Right lobe of liver (tissue), 4 donors: Measurements from ENCODE around the gene ZNG1F.
"Not testable (repeated sequence)": the region's sequence is repeated elsewhere in the genome, so short reads cannot be mapped to it uniquely, and the experiment has no call there.

ENCODE experiments used
- CTCF ChIP-seq, 4 donors: fragments of 200-600 bp in 3 of 4; fragments of 450-650 bp in 1 of 4; IDR thresholded peaks; one replicate each; pipeline versions ENCODE4 v1.5.1 to v1.8.0; 2016 to 2022; ENCODE audit warnings: antibody characterized with exemption in 4 of 4, mild to moderate bottlenecking in 2 of 4
- POLR2A ChIP-seq: fragments of 450-650 bp; IDR thresholded peaks from one replicate; pipeline ENCODE4 v1.6.1; 2017; ENCODE audit warnings: antibody characterized with exemption, mild to moderate bottlenecking
- donor health status: DM: no; HTN: no; CAD: no.
- donor health status: DM: no; HTN: no; CAD: no.
- donor health status: DM: no; HTN: yes; CAD: no.

- not testable (repeated sequence) for TF ChIP-seq CTCF (IDR thresholded peaks at IDR 0.05); POLR2A
Measured at GRCh38 chr9:41128581-41128980, 60.5 kb downstream of the ZNG1F start, which contains the start of gene FOXD4L6.
